NT2/D1 (cell line): Measurements from ENCODE around the gene BCL2L1.

Experiments
- DNase-seq: peaks from one replicate; pipeline ENCODE4 v3.0.0-alpha.2; 2011; ENCODE audit warnings: low read depth, low spot score
- H3K27me3 ChIP-seq: 2 replicates; pipeline ENCODE4 v1.6.0; 2011; ENCODE audit warnings: mild to moderate bottlenecking; ENCODE audit not compliant: insufficient read length, insufficient read depth
- H3K36me3 ChIP-seq: 2 replicates; pipeline ENCODE4 v1.6.1; 2011; ENCODE audit warnings: mild to moderate bottlenecking, low read length, mixed read lengths; ENCODE audit not compliant: insufficient read depth, insufficient read length
- H3K4me1 ChIP-seq: 2 replicates; pipeline ENCODE4 v1.5.1; 2011; ENCODE audit not compliant: insufficient read depth, insufficient read length
- H3K4me3 ChIP-seq: 2 replicates; pipeline ENCODE4 v1.5.1; 2011; ENCODE audit warnings: low read depth; ENCODE audit not compliant: insufficient read length
- H3K9ac ChIP-seq: 2 replicates; pipeline ENCODE4 v1.6.0; 2011; ENCODE audit warnings: low read depth; ENCODE audit not compliant: insufficient read length
- H3K9me3 ChIP-seq: 2 replicates; pipeline ENCODE4 v1.5.1; 2011; ENCODE audit warnings: mild to moderate bottlenecking, low read length; ENCODE audit not compliant: insufficient read depth
- SUZ12 ChIP-seq: IDR thresholded peaks from 2 replicates; pipeline ENCODE4 v1.6.1; 2011; ENCODE audit not compliant: insufficient read length, insufficient read depth; ENCODE audit errors: extremely low read depth
- YY1 ChIP-seq: IDR thresholded peaks from 2 replicates; pipeline ENCODE4 v1.6.1; 2011; ENCODE audit not compliant: insufficient read length, insufficient read depth
- ZNF274 ChIP-seq: IDR thresholded peaks from 2 replicates; pipeline ENCODE4 v1.6.1; 2011; ENCODE audit warnings: mild to moderate bottlenecking, low read depth, low read length

BCL2L1 gene

GRCh38 chr20:31666258-31667042, 56.2 kb downstream of the BCL2L1 start:
- no peak for DNase-seq
- H3K9ac ChIP-seq, result peak overlapping the region; percentile 51
- TF ChIP-seq ZNF274 (no peak), SUZ12 (no peak), YY1 (no peak)
- H3K9me3 ChIP-seq, result no peaks in the 10 kb centered on the region
- no peaks in the 10 kb centered on the region for H3K27me3 ChIP-seq
- peaks cover 12% of the 10 kb centered on the region for H3K4me1 ChIP-seq
- H3K4me3 ChIP-seq, result no peak overlapping the region
- peaks cover 35% of the 10 kb centered on the region for H3K36me3 ChIP-seq

DNA sequence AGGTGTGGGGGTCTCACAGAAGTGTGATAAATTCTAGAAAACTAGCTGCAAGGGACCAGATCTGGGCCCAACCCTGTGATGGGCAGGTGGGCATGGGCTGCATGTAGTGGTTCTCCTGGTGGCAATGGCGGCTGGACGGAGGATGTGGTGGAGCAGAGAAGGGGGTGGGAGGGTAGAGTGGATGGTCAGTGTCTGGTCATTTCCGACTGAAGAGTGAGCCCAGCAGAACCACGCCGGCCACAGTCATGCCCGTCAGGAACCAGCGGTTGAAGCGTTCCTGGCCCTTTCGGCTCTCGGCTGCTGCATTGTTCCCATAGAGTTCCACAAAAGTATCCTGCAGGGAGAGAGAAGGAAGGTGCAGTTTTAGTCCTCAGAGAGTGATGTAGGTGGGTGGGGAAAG, 56.9 kb downstream of the BCL2L1 start:
- Histone ChIP-seq H3K9ac (no peak overlapping the region), H3K4me3 (no peak overlapping the region), H3K36me3 (peaks cover 31% of the 10 kb centered on the region), H3K27me3 (no peaks in the 10 kb centered on the region), H3K9me3 (no peaks in the 10 kb centered on the region), H3K4me1 (peaks cover 12% of the 10 kb centered on the region)
- TF ChIP-seq YY1, result no peak
- no peak for DNase-seq

DNA sequence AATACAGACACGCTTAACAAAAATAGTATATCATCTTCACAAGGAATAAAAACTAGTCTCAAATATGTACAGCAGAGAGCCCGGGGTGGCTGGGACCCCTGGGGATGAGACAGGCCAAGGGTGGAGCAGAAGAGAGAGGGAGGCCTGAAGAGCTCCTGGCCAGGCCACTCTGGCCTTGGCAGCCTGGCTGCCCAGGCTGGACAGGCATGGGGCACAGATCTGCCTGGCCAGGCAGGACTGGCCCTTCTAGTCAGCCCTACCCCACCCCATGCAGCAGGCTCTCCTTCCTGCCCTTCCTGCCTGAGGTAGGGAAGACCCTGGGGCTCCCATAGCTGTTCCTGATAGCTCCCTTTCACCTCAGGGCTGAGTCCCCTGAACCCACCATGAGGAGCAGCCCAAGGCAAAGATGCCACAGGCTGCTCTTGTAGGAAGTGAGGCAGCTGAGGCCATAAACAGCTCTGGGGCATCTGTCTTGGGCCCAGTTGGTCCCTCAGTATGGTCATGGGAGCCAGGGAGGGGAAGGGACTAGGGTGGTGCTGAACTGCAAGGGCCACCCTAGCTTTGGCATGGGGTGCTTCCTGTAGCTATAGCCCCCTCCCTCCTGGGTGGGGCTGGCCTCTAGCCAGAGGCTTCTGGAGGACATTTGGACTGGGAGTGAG, 57.8 kb downstream of the BCL2L1 start:
- DNase-seq, result no peak
- no peak overlapping the region for H3K4me3 ChIP-seq
- H3K4me1 ChIP-seq, result peaks cover 12% of the 10 kb centered on the region
- no peaks in the 10 kb centered on the region for H3K27me3 ChIP-seq
- H3K36me3 ChIP-seq, result peaks cover 30% of the 10 kb centered on the region
- no peak overlapping the region for H3K9ac ChIP-seq
- no peaks in the 10 kb centered on the region for H3K9me3 ChIP-seq
- TF ChIP-seq SUZ12 (no peak), ZNF274 (no peak), YY1 (no peak)

DNA sequence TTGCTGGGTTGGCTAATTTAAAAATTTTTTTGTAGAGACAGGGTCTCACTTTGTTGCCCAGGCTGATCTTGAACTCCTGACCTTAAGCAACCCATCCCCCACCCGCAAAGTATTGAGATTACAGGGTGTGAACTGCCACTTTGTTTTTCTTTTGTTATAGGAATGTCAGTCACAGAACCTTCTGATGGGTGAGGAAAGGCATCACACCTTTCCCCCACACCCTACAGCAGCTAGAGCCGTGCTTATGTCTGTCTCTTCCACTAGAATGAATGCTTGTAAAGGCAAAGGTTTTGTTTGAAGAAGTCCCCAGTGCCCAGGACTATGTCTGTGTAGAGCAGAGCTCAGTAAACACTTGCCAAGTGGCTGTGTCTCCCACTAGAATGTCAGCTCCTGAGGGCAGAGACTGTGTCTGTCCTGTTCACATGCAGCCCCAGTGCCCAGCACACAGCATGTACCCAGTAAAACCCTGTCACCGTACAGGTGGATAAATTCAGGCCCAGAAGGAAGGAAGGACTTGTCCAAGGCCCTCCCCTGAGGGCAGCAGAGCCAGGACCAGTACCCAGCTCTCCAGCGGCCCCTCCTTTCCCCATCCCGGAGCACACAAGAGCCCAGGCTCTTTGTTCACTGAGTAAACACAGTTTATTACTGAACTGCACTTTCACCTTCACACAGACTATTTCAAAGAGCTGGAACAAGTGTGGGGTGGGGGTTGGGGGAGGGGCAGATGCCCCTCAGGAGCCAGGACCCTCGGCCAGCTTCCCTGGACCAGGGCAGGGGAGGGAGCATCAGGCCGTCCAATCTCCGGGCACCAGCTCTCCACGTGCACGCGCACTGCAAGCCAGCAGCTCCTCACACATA, 58.6 kb downstream of the BCL2L1 start:
- Histone ChIP-seq H3K9me3 (no peaks in the 10 kb centered on the region), H3K4me1 (peaks cover 12% of the 10 kb centered on the region), H3K27me3 (no peaks in the 10 kb centered on the region), H3K36me3 (peaks cover 28% of the 10 kb centered on the region), H3K4me3 (no peak overlapping the region), H3K9ac (peak overlapping the region; percentile 10)
- TF ChIP-seq SUZ12, result no peak
- TF ChIP-seq YY1, result no peak
- no peak for TF ChIP-seq ZNF274
- no peak for DNase-seq

- Histone ChIP-seq H3K27me3 (no peaks in the 10 kb centered on the region), H3K9ac (no peak overlapping the region), H3K9me3 (no peaks in the 10 kb centered on the region), H3K36me3 (peaks cover 28% of the 10 kb centered on the region), H3K4me3 (no peak overlapping the region), H3K4me1 (peaks cover 12% of the 10 kb centered on the region)
- TF ChIP-seq ZNF274 (no peak), SUZ12 (no peak), YY1 (no peak)
- DNase-seq, result no peak
Measured at GRCh38 chr20:31663524-31663837, 59.2 kb downstream of the BCL2L1 start.

DNA sequence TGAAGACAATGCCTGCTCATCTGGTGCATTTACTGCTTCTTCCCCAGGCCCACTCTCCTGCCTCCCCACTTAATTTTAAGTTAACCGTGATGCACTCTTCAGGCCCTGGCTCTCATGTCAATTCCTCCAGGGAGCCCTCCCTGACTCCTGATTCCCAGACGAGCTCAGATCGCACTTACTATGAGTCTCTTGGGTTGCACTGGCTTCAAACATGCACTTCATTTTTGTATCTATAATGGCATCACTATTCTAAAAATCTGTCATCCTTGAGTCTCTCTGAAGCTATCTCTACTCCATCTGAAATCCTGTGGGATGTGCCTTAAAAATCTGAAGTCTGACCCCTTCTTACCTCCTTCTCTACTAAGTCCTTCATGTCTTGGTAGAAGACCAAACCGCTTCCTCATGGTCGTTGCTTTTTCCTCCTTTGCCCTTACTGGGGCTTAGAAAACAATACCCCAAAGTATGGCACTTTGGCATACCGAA, 60.3 kb downstream of the BCL2L1 start:
- peak overlapping the region; percentile 50 for H3K9ac ChIP-seq

More for the DNA sequence above, 60.3 kb downstream of the BCL2L1 start:
- Histone ChIP-seq H3K4me3 (no peak overlapping the region), H3K4me1 (peaks cover 12% of the 10 kb centered on the region), H3K9me3 (no peaks in the 10 kb centered on the region), H3K36me3 (peaks cover 22% of the 10 kb centered on the region), H3K27me3 (no peaks in the 10 kb centered on the region)
- DNase-seq, result no peak
- TF ChIP-seq SUZ12, result no peak
- no peak for TF ChIP-seq ZNF274
- no peak for TF ChIP-seq YY1
